WTC11 (cell line): ENCODE data around the gene LRRC27. TPM values are rescaled to one million over a fixed set of nuclear protein-coding genes. Genes with fewer than 3 reads are reported as not detected.

Source experiments
- ATAC-seq: fragments of 200-7000 bp; cut with Tn5 transposase; 2 replicates; pipeline ENCODE4 v1.10.0; 2021; ENCODE audit warnings: mild to moderate bottlenecking, moderate library complexity
- CTCF ChIA-PET: fragments of 300-600 bp; sonication (Branson Sonifier 250); formaldehyde crosslinking; loops from one replicate; lab custom pipeline; 2021; ENCODE audit warnings: antibody characterized with exemption; lab: Charles Lee
- POLR2A ChIA-PET: fragments of 350-600 bp; sonication (Branson Sonifier 250); formaldehyde crosslinking; loops from one replicate; lab custom pipeline; 2021; ENCODE audit warnings: antibody characterized with exemption; lab: Charles Lee
- DNase-seq: peaks from one replicate; pipeline ENCODE4 v3.0.0; 2021; ENCODE audit warnings: low spot score
- H3K27ac Mint-ChIP-seq: 2 replicates; pipeline ENCODE4 v1.8.0; 2021; ENCODE audit warnings: mixed read lengths
- H3K27me3 Mint-ChIP-seq: 2 replicates; pipeline ENCODE4 v1.8.0; 2021; ENCODE audit warnings: low read depth, mild to moderate bottlenecking, moderate library complexity, mixed read lengths
- H3K36me3 Mint-ChIP-seq: 2 replicates; pipeline ENCODE4 v1.8.0; 2021; ENCODE audit warnings: mixed read lengths
- H3K4me1 Mint-ChIP-seq: 2 replicates; pipeline ENCODE4 v1.8.0; 2022; ENCODE audit warnings: mixed read lengths
- H3K4me3 Mint-ChIP-seq: 2 replicates; pipeline ENCODE4 v1.8.0; 2021; ENCODE audit warnings: mild to moderate bottlenecking, moderate library complexity, mixed read lengths
- H3K9me3 Mint-ChIP-seq: 2 replicates; pipeline ENCODE4 v1.8.0; 2021; ENCODE audit warnings: mixed read lengths
- ELF4 ChIP-seq: sonication (generic); formaldehyde crosslinking; IDR thresholded peaks from 2 replicates; pipeline ENCODE4 v1.8.1; 2022; ENCODE audit warnings: low read depth, mild to moderate bottlenecking, moderate library complexity, missing genetic modification reagents
- FOXK1 ChIP-seq: sonication (generic); formaldehyde crosslinking; IDR thresholded peaks from 2 replicates; pipeline ENCODE4 v1.8.0; 2022; ENCODE audit warnings: mild to moderate bottlenecking, moderate library complexity, missing genetic modification reagents
- GABPB1 ChIP-seq: sonication (generic); formaldehyde crosslinking; IDR thresholded peaks from 2 replicates; pipeline ENCODE4 v1.8.1; 2023; ENCODE audit warnings: mild to moderate bottlenecking, missing genetic modification reagents
- GRHL2 ChIP-seq: fragments of 250-450 bp; sonication (Bioruptor Pico); IDR thresholded peaks from 2 replicates; pipeline ENCODE4 v1.8.0; 2022; ENCODE audit warnings: mild to moderate bottlenecking, moderate library complexity; ENCODE audit not compliant: insufficient replicate concordance, severe bottlenecking
- JAZF1 ChIP-seq: fragments of 250-450 bp; sonication (Bioruptor Pico); IDR thresholded peaks from 2 replicates; pipeline ENCODE4 v1.9.0; 2021; ENCODE audit warnings: moderate library complexity, mild to moderate bottlenecking, inconsistent platforms
- PRRX2 ChIP-seq: fragments of 250-450 bp; sonication (Bioruptor Pico); IDR thresholded peaks from 2 replicates; pipeline ENCODE4 v1.8.0; 2021; ENCODE audit warnings: mild to moderate bottlenecking
- SMAD3 ChIP-seq: sonication (generic); formaldehyde crosslinking; IDR thresholded peaks from 2 replicates; pipeline ENCODE4 v1.8.0; 2022; ENCODE audit warnings: missing genetic modification reagents, mild to moderate bottlenecking, borderline replicate concordance
- TCF7 ChIP-seq: sonication (generic); formaldehyde crosslinking; IDR thresholded peaks from 2 replicates; pipeline ENCODE4 v1.8.0; 2022; ENCODE audit warnings: mild to moderate bottlenecking, low read depth, missing genetic modification reagents, moderate library complexity
- TEAD4 ChIP-seq: sonication (generic); formaldehyde crosslinking; IDR thresholded peaks from 2 replicates; pipeline ENCODE4 v1.8.0; 2022; ENCODE audit warnings: mild to moderate bottlenecking, missing genetic modification reagents
- TP53 ChIP-seq: sonication (generic); formaldehyde crosslinking; IDR thresholded peaks from 2 replicates; pipeline ENCODE4 v1.8.1; 2023; ENCODE audit warnings: mild to moderate bottlenecking, missing genetic modification reagents
- ZNF263 ChIP-seq: sonication (generic); formaldehyde crosslinking; IDR thresholded peaks from 2 replicates; pipeline ENCODE4 v1.8.1; 2022; ENCODE audit warnings: low read depth, mild to moderate bottlenecking, moderate library complexity, missing genetic modification reagents
- ZNF317 ChIP-seq: sonication (generic); formaldehyde crosslinking; IDR thresholded peaks from 2 replicates; pipeline ENCODE4 v1.8.1; 2023; ENCODE audit warnings: low read depth, mild to moderate bottlenecking, moderate library complexity, missing genetic modification reagents, borderline replicate concordance
- ZNF416 ChIP-seq: fragments of 250-450 bp; sonication (Bioruptor Pico); IDR thresholded peaks from 2 replicates; pipeline ENCODE4 v1.9.0; 2021; ENCODE audit warnings: mild to moderate bottlenecking, inconsistent platforms
- total RNA-seq: library from RNA; stranded (reverse); gene quantifications from 3 replicates; pipeline ENCODE4 v1.2.3, GENCODE V29; 2021
- TF ChIP-seq, protein P1 (sequence below): fragments of 250-450 bp; sonication (Bioruptor Pico); IDR thresholded peaks from 2 replicates; pipeline ENCODE4 v1.9.0; 2021; ENCODE audit warnings: mild to moderate bottlenecking, borderline replicate concordance
- TF ChIP-seq, protein P2 (sequence below): sonication (generic); formaldehyde crosslinking; IDR thresholded peaks from 2 replicates; pipeline ENCODE4 v1.8.0; 2023; ENCODE audit warnings: mild to moderate bottlenecking, missing genetic modification reagents
- TF ChIP-seq, protein P3 (sequence below): sonication (generic); formaldehyde crosslinking; IDR thresholded peaks from 2 replicates; pipeline ENCODE4 v1.8.0; 2022; ENCODE audit warnings: mild to moderate bottlenecking, missing genetic modification reagents
- TF ChIP-seq, protein P4 (sequence below): sonication (generic); formaldehyde crosslinking; IDR thresholded peaks from 2 replicates; pipeline ENCODE4 v1.8.0; 2022; ENCODE audit warnings: missing genetic modification reagents

LRRC27 gene
- total RNA-seq, 1 experiment from 2014 or later, result 4.4 TPM

DNA sequence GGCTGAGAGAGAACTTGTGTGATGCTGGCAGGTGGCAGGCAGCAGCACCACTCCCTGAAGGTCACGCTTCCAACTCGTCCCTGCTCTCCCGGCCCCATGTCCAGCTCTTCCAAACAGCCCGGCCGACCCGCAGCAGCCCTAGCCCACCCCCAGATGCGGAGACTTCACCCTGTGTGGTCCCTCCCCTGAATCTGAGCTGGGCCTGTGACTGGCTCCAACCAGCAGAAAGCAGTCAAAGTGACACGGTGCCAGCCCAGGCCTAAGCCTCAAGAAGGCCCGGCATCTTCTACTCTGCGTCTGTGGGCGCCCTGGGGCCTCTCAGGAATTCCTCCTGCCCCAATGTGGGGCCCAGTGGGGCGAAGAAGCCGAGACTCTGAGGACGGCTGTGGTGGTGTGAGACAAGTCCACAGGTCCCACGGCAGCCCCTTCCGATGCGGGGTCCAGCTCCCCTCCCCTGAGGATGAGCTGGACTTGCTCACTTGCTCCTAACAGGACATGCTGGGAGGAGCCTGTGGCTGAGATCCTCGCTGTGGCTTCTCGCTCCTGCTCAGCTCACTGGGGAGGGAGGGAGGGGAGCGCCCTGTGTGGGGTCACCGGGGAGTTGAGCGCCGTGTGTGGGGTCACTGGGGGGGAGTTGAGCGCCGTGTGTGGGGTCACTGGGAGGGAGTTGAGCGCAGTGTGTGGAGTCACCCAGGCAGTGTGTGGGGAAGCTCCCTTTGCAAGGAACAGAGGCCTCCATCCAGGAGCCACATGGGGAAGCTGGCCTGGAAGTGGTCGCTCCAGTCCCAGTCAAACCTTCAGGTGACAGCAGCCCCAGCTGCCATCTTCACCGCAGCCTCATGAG, 33.7 kb upstream of the LRRC27 start:
- H3K9me3 Mint-ChIP-seq, result no peaks in the 10 kb centered on the region
- POLR2A ChIA-PET, result no interaction called here
- CTCF ChIA-PET, result interaction anchor here (0.8 to 2.4 kb wide), 11 partner anchors 10 to 65 kb away, joined by 3 to 11 read pairs (median 3); partner anchors contain the start of genes LRRC27 and STK32C

DNA sequence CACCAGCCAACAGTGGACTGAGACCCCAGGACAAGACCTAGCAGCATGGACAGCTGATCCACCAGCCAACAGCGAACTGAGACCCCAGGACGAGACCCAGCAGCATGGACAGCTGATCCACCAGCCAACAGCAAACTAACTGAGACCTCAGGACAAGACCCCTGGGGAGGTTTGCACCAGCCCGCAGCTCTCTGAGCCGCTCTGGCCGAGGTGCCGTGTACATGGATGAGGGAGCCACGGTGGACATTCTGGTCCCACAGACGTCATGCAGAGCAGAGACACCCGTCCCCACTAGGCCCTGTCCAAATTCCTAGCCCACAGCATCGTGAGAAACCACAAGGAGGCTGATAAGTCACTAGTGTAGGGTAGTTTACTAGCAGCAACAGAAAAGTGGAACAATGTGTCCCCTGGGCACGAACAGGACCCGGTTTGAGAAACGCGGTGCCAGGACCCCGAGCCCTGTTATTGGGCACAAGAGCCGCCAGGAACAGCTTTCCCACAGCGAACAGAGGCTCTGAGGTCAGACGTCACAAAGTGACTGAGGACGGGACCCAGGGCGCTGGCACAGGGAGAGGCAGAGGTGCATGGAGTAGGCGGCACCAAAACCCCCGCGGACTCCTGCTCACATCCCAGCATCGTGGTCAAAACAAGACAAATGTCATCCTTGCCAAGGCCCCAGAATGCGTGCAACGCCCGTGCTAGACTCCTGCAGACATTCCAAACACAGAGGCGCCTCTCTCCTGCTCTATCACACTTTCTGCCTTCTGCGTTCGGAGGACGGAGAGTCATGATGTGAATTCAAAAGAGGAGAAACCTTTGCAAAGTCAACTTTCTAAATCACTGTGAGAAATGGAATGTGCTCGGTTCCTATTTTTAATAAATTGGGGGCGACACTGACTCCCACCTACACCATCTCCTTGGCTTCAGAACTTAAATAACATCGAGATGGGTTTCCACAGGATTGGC, 32.3 kb upstream of the LRRC27 start:
- no peak overlapping the region for H3K27ac Mint-ChIP-seq
- H3K36me3 Mint-ChIP-seq, result no peaks in the 10 kb centered on the region
- ChIA-PET CTCF (interaction anchor here (1.3 kb wide), 1 partner anchor 61 kb away, joined by 5 read pairs; no protein-coding TSS in a partner anchor), POLR2A (no interaction called here)
- no peak for DNase-seq
- TF ChIP-seq TP53 (CRISPR knock-in tag) (no peak), ZNF416 (no peak), TEAD4 (CRISPR knock-in tag) (no peak), SMAD3 (CRISPR knock-in tag) (no peak), ZNF263 (no peak), ELF4 (CRISPR knock-in tag) (no peak), FOXK1 (CRISPR knock-in tag) (no peak), GRHL2 (no peak), JAZF1 (CRISPR knock-in tag) (no peak), ZNF317 (CRISPR knock-in tag) (no peak), GABPB1 (CRISPR knock-in tag) (no peak), PRRX2 (no peak)
- TF ChIP-seq, protein P1, sequence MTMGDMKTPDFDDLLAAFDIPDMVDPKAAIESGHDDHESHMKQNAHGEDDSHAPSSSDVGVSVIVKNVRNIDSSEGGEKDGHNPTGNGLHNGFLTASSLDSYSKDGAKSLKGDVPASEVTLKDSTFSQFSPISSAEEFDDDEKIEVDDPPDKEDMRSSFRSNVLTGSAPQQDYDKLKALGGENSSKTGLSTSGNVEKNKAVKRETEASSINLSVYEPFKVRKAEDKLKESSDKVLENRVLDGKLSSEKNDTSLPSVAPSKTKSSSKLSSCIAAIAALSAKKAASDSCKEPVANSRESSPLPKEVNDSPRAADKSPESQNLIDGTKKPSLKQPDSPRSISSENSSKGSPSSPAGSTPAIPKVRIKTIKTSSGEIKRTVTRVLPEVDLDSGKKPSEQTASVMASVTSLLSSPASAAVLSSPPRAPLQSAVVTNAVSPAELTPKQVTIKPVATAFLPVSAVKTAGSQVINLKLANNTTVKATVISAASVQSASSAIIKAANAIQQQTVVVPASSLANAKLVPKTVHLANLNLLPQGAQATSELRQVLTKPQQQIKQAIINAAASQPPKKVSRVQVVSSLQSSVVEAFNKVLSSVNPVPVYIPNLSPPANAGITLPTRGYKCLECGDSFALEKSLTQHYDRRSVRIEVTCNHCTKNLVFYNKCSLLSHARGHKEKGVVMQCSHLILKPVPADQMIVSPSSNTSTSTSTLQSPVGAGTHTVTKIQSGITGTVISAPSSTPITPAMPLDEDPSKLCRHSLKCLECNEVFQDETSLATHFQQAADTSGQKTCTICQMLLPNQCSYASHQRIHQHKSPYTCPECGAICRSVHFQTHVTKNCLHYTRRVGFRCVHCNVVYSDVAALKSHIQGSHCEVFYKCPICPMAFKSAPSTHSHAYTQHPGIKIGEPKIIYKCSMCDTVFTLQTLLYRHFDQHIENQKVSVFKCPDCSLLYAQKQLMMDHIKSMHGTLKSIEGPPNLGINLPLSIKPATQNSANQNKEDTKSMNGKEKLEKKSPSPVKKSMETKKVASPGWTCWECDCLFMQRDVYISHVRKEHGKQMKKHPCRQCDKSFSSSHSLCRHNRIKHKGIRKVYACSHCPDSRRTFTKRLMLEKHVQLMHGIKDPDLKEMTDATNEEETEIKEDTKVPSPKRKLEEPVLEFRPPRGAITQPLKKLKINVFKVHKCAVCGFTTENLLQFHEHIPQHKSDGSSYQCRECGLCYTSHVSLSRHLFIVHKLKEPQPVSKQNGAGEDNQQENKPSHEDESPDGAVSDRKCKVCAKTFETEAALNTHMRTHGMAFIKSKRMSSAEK (CRISPR knock-in tag), result no peak
- TF ChIP-seq, protein P2, sequence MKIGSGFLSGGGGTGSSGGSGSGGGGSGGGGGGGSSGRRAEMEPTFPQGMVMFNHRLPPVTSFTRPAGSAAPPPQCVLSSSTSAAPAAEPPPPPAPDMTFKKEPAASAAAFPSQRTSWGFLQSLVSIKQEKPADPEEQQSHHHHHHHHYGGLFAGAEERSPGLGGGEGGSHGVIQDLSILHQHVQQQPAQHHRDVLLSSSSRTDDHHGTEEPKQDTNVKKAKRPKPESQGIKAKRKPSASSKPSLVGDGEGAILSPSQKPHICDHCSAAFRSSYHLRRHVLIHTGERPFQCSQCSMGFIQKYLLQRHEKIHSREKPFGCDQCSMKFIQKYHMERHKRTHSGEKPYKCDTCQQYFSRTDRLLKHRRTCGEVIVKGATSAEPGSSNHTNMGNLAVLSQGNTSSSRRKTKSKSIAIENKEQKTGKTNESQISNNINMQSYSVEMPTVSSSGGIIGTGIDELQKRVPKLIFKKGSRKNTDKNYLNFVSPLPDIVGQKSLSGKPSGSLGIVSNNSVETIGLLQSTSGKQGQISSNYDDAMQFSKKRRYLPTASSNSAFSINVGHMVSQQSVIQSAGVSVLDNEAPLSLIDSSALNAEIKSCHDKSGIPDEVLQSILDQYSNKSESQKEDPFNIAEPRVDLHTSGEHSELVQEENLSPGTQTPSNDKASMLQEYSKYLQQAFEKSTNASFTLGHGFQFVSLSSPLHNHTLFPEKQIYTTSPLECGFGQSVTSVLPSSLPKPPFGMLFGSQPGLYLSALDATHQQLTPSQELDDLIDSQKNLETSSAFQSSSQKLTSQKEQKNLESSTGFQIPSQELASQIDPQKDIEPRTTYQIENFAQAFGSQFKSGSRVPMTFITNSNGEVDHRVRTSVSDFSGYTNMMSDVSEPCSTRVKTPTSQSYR (CRISPR knock-in tag), result no peak
- TF ChIP-seq, protein P3, sequence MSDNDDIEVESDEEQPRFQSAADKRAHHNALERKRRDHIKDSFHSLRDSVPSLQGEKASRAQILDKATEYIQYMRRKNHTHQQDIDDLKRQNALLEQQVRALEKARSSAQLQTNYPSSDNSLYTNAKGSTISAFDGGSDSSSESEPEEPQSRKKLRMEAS (CRISPR knock-in tag), result no peak
- no peak overlapping the region for H3K4me3 Mint-ChIP-seq
- no peaks in the 10 kb centered on the region for H3K27me3 Mint-ChIP-seq
- no peaks in the 10 kb centered on the region for H3K9me3 Mint-ChIP-seq
- H3K4me1 Mint-ChIP-seq, result peaks cover 7% of the 10 kb centered on the region
- no peak for ATAC-seq

More for the DNA sequence above, 33.7 kb upstream of the LRRC27 start:
- TF ChIP-seq TCF7, result no peak
- TF ChIP-seq, protein P4, sequence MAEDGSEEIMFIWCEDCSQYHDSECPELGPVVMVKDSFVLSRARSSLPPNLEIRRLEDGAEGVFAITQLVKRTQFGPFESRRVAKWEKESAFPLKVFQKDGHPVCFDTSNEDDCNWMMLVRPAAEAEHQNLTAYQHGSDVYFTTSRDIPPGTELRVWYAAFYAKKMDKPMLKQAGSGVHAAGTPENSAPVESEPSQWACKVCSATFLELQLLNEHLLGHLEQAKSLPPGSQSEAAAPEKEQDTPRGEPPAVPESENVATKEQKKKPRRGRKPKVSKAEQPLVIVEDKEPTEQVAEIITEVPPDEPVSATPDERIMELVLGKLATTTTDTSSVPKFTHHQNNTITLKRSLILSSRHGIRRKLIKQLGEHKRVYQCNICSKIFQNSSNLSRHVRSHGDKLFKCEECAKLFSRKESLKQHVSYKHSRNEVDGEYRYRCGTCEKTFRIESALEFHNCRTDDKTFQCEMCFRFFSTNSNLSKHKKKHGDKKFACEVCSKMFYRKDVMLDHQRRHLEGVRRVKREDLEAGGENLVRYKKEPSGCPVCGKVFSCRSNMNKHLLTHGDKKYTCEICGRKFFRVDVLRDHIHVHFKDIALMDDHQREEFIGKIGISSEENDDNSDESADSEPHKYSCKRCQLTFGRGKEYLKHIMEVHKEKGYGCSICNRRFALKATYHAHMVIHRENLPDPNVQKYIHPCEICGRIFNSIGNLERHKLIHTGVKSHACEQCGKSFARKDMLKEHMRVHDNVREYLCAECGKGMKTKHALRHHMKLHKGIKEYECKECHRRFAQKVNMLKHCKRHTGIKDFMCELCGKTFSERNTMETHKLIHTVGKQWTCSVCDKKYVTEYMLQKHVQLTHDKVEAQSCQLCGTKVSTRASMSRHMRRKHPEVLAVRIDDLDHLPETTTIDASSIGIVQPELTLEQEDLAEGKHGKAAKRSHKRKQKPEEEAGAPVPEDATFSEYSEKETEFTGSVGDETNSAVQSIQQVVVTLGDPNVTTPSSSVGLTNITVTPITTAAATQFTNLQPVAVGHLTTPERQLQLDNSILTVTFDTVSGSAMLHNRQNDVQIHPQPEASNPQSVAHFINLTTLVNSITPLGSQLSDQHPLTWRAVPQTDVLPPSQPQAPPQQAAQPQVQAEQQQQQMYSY (CRISPR knock-in tag), result peak; percentile 76
- TF ChIP-seq, all 79 proteins: peak for 1
- H3K36me3 Mint-ChIP-seq, result no peaks in the 10 kb centered on the region
- no peak overlapping the region for H3K4me3 Mint-ChIP-seq
- peak overlapping the region; percentile 53; the same call in 1 of the 2 replicates for H3K27ac Mint-ChIP-seq
- DNase-seq (no peak), ATAC-seq (peak; percentile 17)
- peaks cover 10% of the 10 kb centered on the region for H3K4me1 Mint-ChIP-seq
- H3K27me3 Mint-ChIP-seq, result no peaks in the 10 kb centered on the region
